HG02678 (cell line): ENCODE results near the gene HACD4.
"Not testable (repeated sequence)": the region's sequence is repeated elsewhere in the genome, so short reads cannot be mapped to it uniquely, and the experiment has no call there.

ENCODE experiments used
- ATAC-seq: cut with Tn5 transposase; IDR thresholded peaks from one replicate; pipeline ENCODE4 v1.9.1; 2021; ENCODE audit warnings: mild to moderate bottlenecking, moderate library complexity; ENCODE audit not compliant: unreplicated experiment

The HACD4 gene

DNA sequence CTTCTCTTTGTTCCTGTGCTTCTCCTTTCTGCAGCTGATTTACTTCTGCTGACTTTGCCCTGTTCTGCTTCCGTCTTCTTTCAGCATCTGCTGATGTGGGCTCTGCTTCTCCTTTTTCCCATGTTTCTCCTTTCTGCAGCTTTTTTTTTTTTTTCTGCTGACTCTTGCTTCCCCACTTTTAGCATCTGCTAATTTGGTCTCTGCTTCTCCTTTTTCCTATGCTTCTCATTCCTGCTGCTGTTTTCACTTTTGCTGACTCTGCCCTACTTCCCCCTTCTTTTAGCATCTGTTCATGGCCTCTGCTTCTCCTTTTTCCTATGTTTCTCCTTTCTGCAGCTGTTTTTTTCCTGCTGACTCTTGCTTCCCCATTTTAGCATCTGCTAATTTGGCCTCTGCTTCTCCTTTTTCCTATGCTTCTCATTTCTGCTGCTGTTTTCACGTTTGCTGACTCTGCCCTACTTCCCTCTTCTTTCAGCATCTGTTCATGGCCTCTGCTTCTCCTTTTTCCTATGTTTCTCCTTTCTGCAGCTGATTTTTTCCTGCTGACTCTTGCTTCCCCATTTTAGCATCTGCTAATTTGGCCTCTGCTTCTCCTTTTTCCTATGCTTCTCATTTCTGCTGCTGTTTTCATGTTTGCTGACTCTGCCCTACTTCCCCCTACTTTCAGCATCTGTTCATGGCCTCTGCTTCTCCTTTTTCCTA, 58.0 kb downstream of the HACD4 start:
- not testable (repeated sequence) for ATAC-seq

DNA sequence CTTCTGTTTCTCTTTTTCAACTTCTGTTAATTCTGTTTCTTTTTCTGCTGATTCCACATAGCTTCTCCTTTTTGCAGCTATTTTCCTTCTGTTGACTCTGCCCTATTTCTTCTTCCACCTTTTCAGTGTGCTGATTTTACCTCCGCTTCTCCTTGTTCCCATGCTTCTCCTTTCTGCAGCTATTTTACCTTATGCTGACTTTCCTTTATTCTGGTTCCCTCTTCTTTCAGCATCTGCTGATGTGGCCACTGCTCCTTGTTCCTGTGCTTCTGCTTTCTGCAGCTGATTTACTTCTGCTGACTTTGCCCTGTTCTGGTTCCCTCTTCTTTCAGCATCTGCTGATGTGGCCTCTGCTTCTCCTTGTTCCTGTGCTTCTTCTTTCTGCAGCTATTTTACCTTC, 58.8 kb downstream of the HACD4 start:
- ATAC-seq = no peak

DNA sequence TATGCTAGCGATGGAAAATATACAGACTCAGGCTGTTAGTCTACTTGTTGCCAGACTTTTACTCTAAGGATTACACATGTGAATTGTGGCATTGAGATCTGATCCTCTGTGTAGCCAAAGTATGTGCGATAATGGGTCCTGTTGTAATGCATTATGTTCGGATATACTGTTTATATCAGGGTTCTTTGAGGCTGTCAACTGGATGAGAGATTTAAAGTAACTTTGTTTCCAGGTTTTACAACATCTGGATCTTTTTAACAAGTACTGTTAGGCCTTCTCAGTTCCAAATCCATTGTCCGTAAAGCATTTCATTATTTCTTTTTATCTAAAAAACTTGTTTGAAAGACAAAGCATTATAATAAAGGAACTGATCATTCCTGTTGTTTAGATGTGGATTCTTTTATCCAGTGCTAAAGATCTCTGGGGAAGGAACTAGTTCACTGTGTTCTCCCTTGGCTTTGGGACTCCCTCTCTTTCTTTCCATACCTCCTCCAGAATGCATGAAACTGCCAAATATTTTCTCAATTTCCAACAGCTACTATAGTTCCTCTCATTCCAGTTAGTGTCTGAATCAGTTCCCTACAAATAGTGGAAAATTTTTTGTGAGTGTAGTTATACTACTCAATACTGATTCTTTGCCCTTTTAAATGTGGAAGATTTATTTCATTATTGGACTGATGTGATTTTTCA, 68.8 kb downstream of the HACD4 start:
- no peak for ATAC-seq

- ATAC-seq = no peak
Measured at GRCh38 chr9:20950707-20951106, 80.7 kb downstream of the HACD4 start.
